Trophoblast cell (in vitro differentiated cells and primary cell): ENCODE results near the gene ZBTB25.

Experiments
- DNase-seq, 2 donors: peaks; one replicate each; pipeline ENCODE4 v3.0.0-alpha.2; 2016
- H2AFZ ChIP-seq: 2 replicates; pipeline ENCODE4 v1.6.1; 2013; ENCODE audit warnings: low read length, moderate library complexity, mild to moderate bottlenecking; ENCODE audit not compliant: insufficient read depth, poor library complexity
- H2AK5ac ChIP-seq: 2 replicates; pipeline ENCODE4 v1.6.1; 2013; ENCODE audit warnings: mild to moderate bottlenecking, low read length
- H2BK120ac ChIP-seq: 2 replicates; pipeline ENCODE4 v1.6.1; 2013; ENCODE audit warnings: low read length, mild to moderate bottlenecking, moderate library complexity; ENCODE audit not compliant: insufficient read depth, poor library complexity
- H2BK12ac ChIP-seq: 2 replicates; pipeline ENCODE4 v1.6.1; 2013; ENCODE audit warnings: mild to moderate bottlenecking, low read length, moderate library complexity
- H2BK5ac ChIP-seq: 2 replicates; pipeline ENCODE4 v1.6.1; 2013; ENCODE audit warnings: low read length, low read depth, moderate library complexity, mild to moderate bottlenecking; ENCODE audit not compliant: poor library complexity
- H3K14ac ChIP-seq: 2 replicates; pipeline ENCODE4 v1.6.1; 2013; ENCODE audit warnings: mild to moderate bottlenecking, low read length
- H3K18ac ChIP-seq: 2 replicates; pipeline ENCODE4 v1.6.1; 2013; ENCODE audit warnings: mild to moderate bottlenecking, low read length
- H3K23ac ChIP-seq: 2 replicates; pipeline ENCODE4 v1.6.1; 2013; ENCODE audit warnings: low read length
- H3K27ac ChIP-seq: 2 replicates; pipeline ENCODE4 v1.5.1; 2013; ENCODE audit warnings: low read depth, mild to moderate bottlenecking, inconsistent platforms, low read length, moderate library complexity
- H3K27me3 ChIP-seq: 2 replicates; pipeline ENCODE4 v1.6.1; 2013; ENCODE audit warnings: inconsistent platforms, mild to moderate bottlenecking, low read length, moderate library complexity; ENCODE audit not compliant: insufficient read depth
- H3K36me3 ChIP-seq, 2 experiments: 1 replicate in 1 of 2; 2 replicates in 1 of 2; pipeline ENCODE4 v1.6.1; 2013; ENCODE audit warnings: low read length in 2 of 2, mild to moderate bottlenecking in 2 of 2, moderate library complexity in 1 of 2; ENCODE audit not compliant: insufficient read depth in 2 of 2, control insufficient read depth in 1 of 2
- H3K4ac ChIP-seq: 2 replicates; pipeline ENCODE4 v1.6.1; 2013; ENCODE audit warnings: low read depth, mild to moderate bottlenecking, low read length, moderate library complexity
- H3K4me1 ChIP-seq, 2 experiments: 1 replicate in 1 of 2; 2 replicates in 1 of 2; pipeline ENCODE4 v1.6.1; 2013; ENCODE audit warnings: low read length in 2 of 2, mild to moderate bottlenecking in 2 of 2, moderate library complexity in 1 of 2; ENCODE audit not compliant: insufficient read depth in 2 of 2, control insufficient read depth in 1 of 2
- H3K4me2 ChIP-seq: 2 replicates; pipeline ENCODE4 v1.6.1; 2013; ENCODE audit warnings: inconsistent platforms, mild to moderate bottlenecking, low read length, moderate library complexity
- H3K4me3 ChIP-seq: 2 replicates; pipeline ENCODE4 v1.5.1; 2013; ENCODE audit warnings: mild to moderate bottlenecking, low read depth, low read length, inconsistent platforms
- H3K79me1 ChIP-seq: one replicate; pipeline ENCODE4 v1.6.1; 2013; ENCODE audit warnings: low read length
- H3K79me2 ChIP-seq: 2 replicates; pipeline ENCODE4 v1.6.1; 2013; ENCODE audit warnings: low read length, mild to moderate bottlenecking; ENCODE audit not compliant: control insufficient read depth, insufficient read depth, poor library complexity
- H3K9ac ChIP-seq: 2 replicates; pipeline ENCODE4 v1.6.1; 2013; ENCODE audit warnings: mild to moderate bottlenecking, low read length
- H3K9me3 ChIP-seq: 2 replicates; pipeline ENCODE4 v1.6.1; 2013; ENCODE audit warnings: low read depth, mild to moderate bottlenecking, control low read depth, inconsistent platforms, low read length; ENCODE audit not compliant: insufficient read depth
- H4K12ac ChIP-seq: 2 replicates; pipeline ENCODE4 v1.6.1; 2013; ENCODE audit warnings: low read depth, mild to moderate bottlenecking, low read length, moderate library complexity
- H4K8ac ChIP-seq: 2 replicates; pipeline ENCODE4 v1.6.1; 2013; ENCODE audit warnings: low read depth, mild to moderate bottlenecking, low read length, moderate library complexity
- H4K91ac ChIP-seq: one replicate; pipeline ENCODE4 v1.6.1; 2013; ENCODE audit warnings: low read depth, mild to moderate bottlenecking, low read length, moderate library complexity
- WGBS: extraction: QIAGEN DNeasy Blood & Tissue Kit; methylation state at CpG from one replicate; pipeline ENCODE4 v1.1.7; 2013; ENCODE audit warnings: missing lambda C conversion rate; ENCODE audit not compliant: insufficient read length, insufficient coverage; ENCODE audit errors: extremely low coverage; 5-methylcytosine and 5-hydroxymethylcytosine counted together

Gene ZBTB25

GRCh38 chr14:64461221-64461620 lies 42.4 kb downstream of the ZBTB25 start:
- DNase-seq: no peak
- Histone ChIP-seq H3K27ac (no peak overlapping the region), H4K8ac (no peak overlapping the region), H3K4me2 (no peak overlapping the region), H2BK120ac (no peak overlapping the region), H3K79me1 (peaks cover 5% of the 10 kb centered on the region), H3K79me2 (no peaks in the 10 kb centered on the region), H3K36me3 (peaks cover 0 to 2% of the 10 kb centered on the region in 2 experiments), H2BK12ac (no peak overlapping the region), H3K9me3 (no peaks in the 10 kb centered on the region), H4K12ac (no peak overlapping the region), H3K4me1 (peaks cover 0 to 3% of the 10 kb centered on the region in 2 experiments), H2AFZ (no peak overlapping the region), H3K27me3 (no peaks in the 10 kb centered on the region), H3K14ac (no peak overlapping the region), H4K91ac (no peak overlapping the region), H3K9ac (no peak overlapping the region), H3K4me3 (no peak overlapping the region), H2BK5ac (no peak overlapping the region), H3K18ac (no peak overlapping the region), H2AK5ac (no peak overlapping the region), H3K4ac (no peak overlapping the region), H3K23ac (no peak overlapping the region)
- no CpG with 5 or more reads among the region's 3 CpGs for WGBS

GRCh38 chr14:64459405-64460136 lies 44.1 kb downstream of the ZBTB25 start:
- Histone ChIP-seq H3K9ac (no peak overlapping the region), H3K36me3 (peaks cover 4 to 11% of the 10 kb centered on the region in 2 experiments), H3K27me3 (no peaks in the 10 kb centered on the region), H3K4me1 (no peaks in the 10 kb centered on the region), H3K4ac (no peak overlapping the region), H3K4me2 (no peak overlapping the region), H3K79me2 (no peaks in the 10 kb centered on the region), H3K18ac (no peak overlapping the region), H2BK5ac (no peak overlapping the region), H3K14ac (no peak overlapping the region), H3K4me3 (no peak overlapping the region), H4K91ac (no peak overlapping the region), H4K8ac (no peak overlapping the region), H2BK12ac (no peak overlapping the region), H4K12ac (no peak overlapping the region), H2AFZ (no peak overlapping the region), H2BK120ac (no peak overlapping the region), H3K9me3 (no peaks in the 10 kb centered on the region), H3K27ac (no peak overlapping the region), H3K23ac (no peak overlapping the region), H2AK5ac (no peak overlapping the region), H3K79me1 (no peaks in the 10 kb centered on the region)
- no peak for DNase-seq
- no CpG with 5 or more reads among the region's 4 CpGs for WGBS

GRCh38 chr14:64454671-64455070 lies 49.0 kb downstream of the ZBTB25 start:
- Histone ChIP-seq H3K27ac (no peak overlapping the region), H2BK120ac (no peak overlapping the region), H4K12ac (no peak overlapping the region), H2BK5ac (no peak overlapping the region), H3K36me3 (peaks cover 10 to 23% of the 10 kb centered on the region in 2 experiments), H3K9me3 (no peaks in the 10 kb centered on the region), H4K8ac (no peak overlapping the region), H4K91ac (no peak overlapping the region), H3K23ac (peak overlapping the region; percentile 81), H2AFZ (no peak overlapping the region), H3K79me2 (no peaks in the 10 kb centered on the region), H3K4ac (no peak overlapping the region), H3K14ac (no peak overlapping the region), H3K27me3 (no peaks in the 10 kb centered on the region), H3K4me1 (no peaks in the 10 kb centered on the region), H3K79me1 (no peaks in the 10 kb centered on the region), H2BK12ac (no peak overlapping the region), H3K4me2 (no peak overlapping the region), H2AK5ac (no peak overlapping the region), H3K18ac (no peak overlapping the region), H3K9ac (no peak overlapping the region), H3K4me3 (no peak overlapping the region)
- DNase-seq: no peak
- WGBS: no CpG with 5 or more reads among the region's 10 CpGs

GRCh38 chr14:64450255-64450654 lies 53.4 kb downstream of the ZBTB25 start:
- Histone ChIP-seq H3K9ac (no peak overlapping the region), H3K79me2 (no peaks in the 10 kb centered on the region), H3K23ac (no peak overlapping the region), H3K4me1 (peaks cover 0 to 2% of the 10 kb centered on the region in 2 experiments), H3K27me3 (no peaks in the 10 kb centered on the region), H4K91ac (no peak overlapping the region), H3K14ac (no peak overlapping the region), H3K4ac (no peak overlapping the region), H2BK5ac (no peak overlapping the region), H3K36me3 (peaks cover 13 to 21% of the 10 kb centered on the region in 2 experiments), H3K27ac (no peak overlapping the region), H2BK12ac (no peak overlapping the region), H3K9me3 (no peaks in the 10 kb centered on the region), H4K12ac (no peak overlapping the region), H3K79me1 (peaks cover 4% of the 10 kb centered on the region), H3K4me3 (no peak overlapping the region), H3K18ac (no peak overlapping the region), H4K8ac (no peak overlapping the region), H2AK5ac (no peak overlapping the region), H3K4me2 (no peak overlapping the region), H2AFZ (no peak overlapping the region), H2BK120ac (no peak overlapping the region)
- no peak for DNase-seq
- WGBS: no CpG with 5 or more reads among the region's 2 CpGs
